HEK293T (cell line): ENCODE measurements around the gene C1RL.
"Not testable (repeated sequence)": the region's sequence is repeated elsewhere in the genome, so short reads cannot be mapped to it uniquely, and the experiment has no call there.

Source experiments
- CTCF ChIA-PET: fragments of 350-600 bp; formaldehyde crosslinking; extraction: SDS; loops from one replicate; lab custom pipeline; 2021; ENCODE audit warnings: antibody characterized with exemption, inconsistent platforms; lab: Yijun Ruan, JAX
- POLR2A ChIA-PET: fragments of 350-600 bp; formaldehyde crosslinking; extraction: SDS; loops from one replicate; lab custom pipeline; 2020; ENCODE audit warnings: antibody characterized with exemption, inconsistent platforms; lab: Yijun Ruan, JAX
- DNase-seq: peaks from one replicate; pipeline ENCODE4 v3.0.0; 2012; ENCODE audit warnings: mixed read lengths; ENCODE audit errors: extremely low spot score
- ARNT ChIP-seq: fragments of 450-650 bp; IDR thresholded peaks from 2 replicates; pipeline ENCODE4 v1.6.1; 2017; ENCODE audit warnings: mild to moderate bottlenecking
- BHLHE40 ChIP-seq: fragments of 450-650 bp; IDR thresholded peaks from 2 replicates; pipeline ENCODE4 v1.6.1; 2016; ENCODE audit warnings: mild to moderate bottlenecking, moderate library complexity, borderline replicate concordance
- CTBP1 ChIP-seq: fragments of 450-650 bp; IDR thresholded peaks from 2 replicates; pipeline ENCODE4 v1.6.1; 2016; ENCODE audit warnings: borderline replicate concordance
- ELF4 ChIP-seq: fragments of 450-650 bp; IDR thresholded peaks from 2 replicates; pipeline ENCODE4 v1.6.1; 2017; ENCODE audit warnings: antibody characterized with exemption
- FOXA1 ChIP-seq: fragments of 450-650 bp; IDR thresholded peaks from 2 replicates; pipeline ENCODE4 v1.6.1; 2016; ENCODE audit warnings: mild to moderate bottlenecking
- FOXK2 ChIP-seq: fragments of 450-650 bp; IDR thresholded peaks from 2 replicates; pipeline ENCODE4 v1.6.1; 2016; ENCODE audit warnings: mild to moderate bottlenecking
- FOXM1 ChIP-seq: fragments of 450-650 bp; IDR thresholded peaks from 2 replicates; pipeline ENCODE4 v1.6.1; 2017; ENCODE audit warnings: mild to moderate bottlenecking, borderline replicate concordance
- HDGF ChIP-seq: fragments of 450-650 bp; IDR thresholded peaks from 2 replicates; pipeline ENCODE4 v1.6.1; 2017; ENCODE audit warnings: antibody characterized with exemption, borderline replicate concordance
- L3MBTL2 ChIP-seq: fragments of 450-650 bp; conservative IDR thresholded peaks from 2 replicates; pipeline ENCODE4 v1.6.1; 2016; ENCODE audit warnings: mild to moderate bottlenecking
- LEF1 ChIP-seq: fragments of 450-650 bp; IDR thresholded peaks from 2 replicates; pipeline ENCODE4 v1.6.1; 2017; ENCODE audit warnings: mild to moderate bottlenecking, borderline replicate concordance
- NFRKB ChIP-seq: fragments of 450-650 bp; IDR thresholded peaks from 2 replicates; pipeline ENCODE4 v1.6.1; 2016; ENCODE audit warnings: mild to moderate bottlenecking, moderate library complexity
- PKNOX1 ChIP-seq: fragments of 450-650 bp; IDR thresholded peaks from 2 replicates; pipeline ENCODE4 v1.6.1; 2016
- SP1 ChIP-seq: fragments of 450-650 bp; IDR thresholded peaks from 2 replicates; pipeline ENCODE4 v1.6.1; 2017
- SUZ12 ChIP-seq: fragments of 450-650 bp; IDR thresholded peaks from 2 replicates; pipeline ENCODE4 v1.6.1; 2016; ENCODE audit warnings: mild to moderate bottlenecking
- TARDBP ChIP-seq: fragments of 450-650 bp; IDR thresholded peaks from 2 replicates; pipeline ENCODE4 v1.6.1; 2016
- ZNF384 ChIP-seq: fragments of 450-650 bp; IDR thresholded peaks from 2 replicates; pipeline ENCODE4 v1.6.1; 2016

C1RL gene

GRCh38 chr12:7054925-7055324 is 54.1 kb downstream of the C1RL start:
- TF ChIP-seq PKNOX1 (no peak), SP1 (no peak), ARNT (no peak), FOXK2 (no peak), HDGF (no peak), BHLHE40 (no peak), CTBP1 (no peak), L3MBTL2 (no peak), SUZ12 (no peak), ELF4 (no peak), TARDBP (no peak), NFRKB (no peak), FOXM1 (no peak), ZNF384 (no peak), LEF1 (no peak), FOXA1 (no peak)
- DNase-seq = no peak
- ChIA-PET POLR2A (no interaction called here), CTCF (no interaction called here)

GRCh38 chr12:7049973-7050372 is 59.0 kb downstream of the C1RL start:
- ChIA-PET POLR2A (interaction anchor here (1.3 kb wide), 1 partner anchor 106 kb away, joined by 4 read pairs; the partner anchor contains the start of genes C12orf57 and RNU7-1), CTCF (interaction anchor here (0.6 kb wide), 1 partner anchor 2000 kb away, joined by 3 read pairs; no protein-coding TSS in a partner anchor)
- DNase-seq = not testable (repeated sequence)

GRCh38 chr12:7049445-7049951 is 59.5 kb downstream of the C1RL start:
- ChIA-PET POLR2A (interaction anchor here (1.3 kb wide), 1 partner anchor 106 kb away, joined by 4 read pairs; the partner anchor contains the start of genes C12orf57 and RNU7-1), CTCF (interaction anchor here (0.7 kb wide), 1 partner anchor 105 kb away, joined by 5 read pairs; no protein-coding TSS in a partner anchor)
- DNase-seq = not testable (repeated sequence)

GRCh38 chr12:7047306-7047705 is 61.7 kb downstream of the C1RL start:
- CTCF ChIA-PET = no interaction called here
- POLR2A ChIA-PET = no interaction called here

GRCh38 chr12:7046383-7047105 is 62.5 kb downstream of the C1RL start:
- ChIA-PET POLR2A (no interaction called here), CTCF (no interaction called here)
- DNase-seq = no peak
- no peak for TF ChIP-seq FOXM1
- TF ChIP-seq SUZ12 = no peak
- TF ChIP-seq PKNOX1 = no peak
- no peak for TF ChIP-seq FOXK2
- no peak for TF ChIP-seq ELF4
- TF ChIP-seq CTBP1 = no peak
- TF ChIP-seq LEF1 = no peak
- no peak for TF ChIP-seq FOXA1
- TF ChIP-seq TARDBP = no peak
- no peak for TF ChIP-seq ZNF384
- TF ChIP-seq NFRKB = no peak
- no peak for TF ChIP-seq ARNT
- TF ChIP-seq BHLHE40 = no peak
- TF ChIP-seq HDGF = no peak
- TF ChIP-seq L3MBTL2 = no peak
- TF ChIP-seq SP1 = no peak

More at GRCh38 chr12:7047306-7047705, 61.7 kb downstream of the C1RL start:
- DNase-seq = no peak
- TF ChIP-seq L3MBTL2 (no peak), LEF1 (no peak), CTBP1 (no peak), SP1 (no peak), TARDBP (no peak), FOXM1 (no peak), ELF4 (no peak), HDGF (no peak), ARNT (no peak), PKNOX1 (no peak), FOXA1 (no peak), BHLHE40 (no peak), ZNF384 (no peak), FOXK2 (no peak), SUZ12 (no peak)

GRCh38 chr12:7045913-7046312 is 63.1 kb downstream of the C1RL start:
- TF ChIP-seq NFRKB (no peak), SUZ12 (no peak), FOXM1 (no peak), ARNT (no peak), ELF4 (no peak)
- ChIA-PET POLR2A (no interaction called here), CTCF (no interaction called here)
- no peak for DNase-seq
